CD4-positive, CD25-positive, alpha-beta regulatory T cell (primary cell): Measurements from ENCODE around the gene HDAC9. TPM values are rescaled to one million over a fixed set of nuclear protein-coding genes. Genes with fewer than 3 reads are reported as not detected.

Source experiments
- ATAC-seq, 2 donors: fragments of 150-1000 bp; cut with Tn5 transposase; one replicate each; pipeline ENCODE4 v1.10.0; 2021; ENCODE audit warnings: low read depth in 2 of 2, moderate number of reproducible peaks in 2 of 2, moderate library complexity in 1 of 2
- DNase-seq, 3 donors: peaks; one replicate each; pipeline versions ENCODE4 v3.0.0 to v3.0.0-alpha.2; 2012 to 2022; ENCODE audit warnings: mixed read lengths in 1 of 3
- H3K27ac ChIP-seq: one replicate; pipeline ENCODE4 v1.7.0; 2013; ENCODE audit warnings: mild to moderate bottlenecking, low read length; ENCODE audit not compliant: insufficient read depth, poor library complexity, severe bottlenecking
- H3K27me3 ChIP-seq: one replicate; pipeline ENCODE4 v1.7.0; 2013; ENCODE audit warnings: low read length; ENCODE audit not compliant: control insufficient read depth, insufficient read depth
- H3K36me3 ChIP-seq: one replicate; pipeline ENCODE4 v1.7.0; 2013; ENCODE audit warnings: mild to moderate bottlenecking, low read length, moderate library complexity; ENCODE audit not compliant: control insufficient read depth, insufficient read depth
- H3K4me1 ChIP-seq: 2 replicates; pipeline ENCODE4 v1.7.0; 2013; ENCODE audit warnings: mild to moderate bottlenecking, low read length; ENCODE audit not compliant: insufficient read depth, control insufficient read depth, poor library complexity, severe bottlenecking
- H3K4me3 ChIP-seq: one replicate; pipeline ENCODE4 v1.7.0; 2013; ENCODE audit warnings: low read depth, mild to moderate bottlenecking, low read length, moderate library complexity
- H3K9me3 ChIP-seq, 2 experiments: 1 replicate in 1 of 2; 2 replicates in 1 of 2; pipeline ENCODE4 v1.7.0; 2013; ENCODE audit warnings: low read length in 2 of 2, mild to moderate bottlenecking in 1 of 2, moderate library complexity in 1 of 2; ENCODE audit not compliant: control insufficient read depth in 2 of 2
- H3K27ac Mint-ChIP-seq, 3 donors: one replicate each; pipeline ENCODE4 v1.8.0; 2020 to 2022; ENCODE audit warnings: mild to moderate bottlenecking in 3 of 3, mixed read lengths in 3 of 3, moderate library complexity in 2 of 3
- H3K27me3 Mint-ChIP-seq: one replicate; pipeline ENCODE4 v1.8.0; 2022; ENCODE audit warnings: mild to moderate bottlenecking, mixed read lengths
- H3K36me3 Mint-ChIP-seq: one replicate; pipeline ENCODE4 v1.8.0; 2020; ENCODE audit warnings: mixed read lengths
- H3K4me1 Mint-ChIP-seq, 4 donors: one replicate each; pipeline ENCODE4 v1.8.0; 2020 to 2022; ENCODE audit warnings: mixed read lengths in 4 of 4, mild to moderate bottlenecking in 1 of 4
- H3K4me3 Mint-ChIP-seq, 4 donors: one replicate each; pipeline ENCODE4 v1.8.0; 2020 to 2022; ENCODE audit warnings: mild to moderate bottlenecking in 4 of 4, mixed read lengths in 4 of 4, moderate library complexity in 3 of 4
- H3K9me3 Mint-ChIP-seq, 7 donors: one replicate each; pipeline ENCODE4 v1.8.0; 2020 to 2022; ENCODE audit warnings: mixed read lengths in 7 of 7, mild to moderate bottlenecking in 3 of 7, moderate library complexity in 2 of 7
- polyA plus RNA-seq, 4 donors: library from polyadenylated mRNA; unstranded; fragments of 300-500 nt; fragmentation: Illumina TruSeq; gene quantifications; one replicate each; pipeline ENCODE4 v1.2.3, GENCODE V29; 2021
- total RNA-seq: library from RNA; stranded (reverse); gene quantifications from one replicate; pipeline ENCODE4 v1.2.3, GENCODE V29; 2022

The HDAC9 gene
- total and polyA plus RNA-seq, 5 donors from 2014 or later: 4.1 to 23.7 (median 10.4) TPM

- Mint-ChIP-seq H3K36me3 (no peaks in the 10 kb centered on the region), H3K4me1 (no peaks in the 10 kb centered on the region), H3K27me3 (no peaks in the 10 kb centered on the region), H3K9me3 (peaks cover 0 to 30% (median 4%) of the 10 kb centered on the region in 7 donors), H3K4me3 (no peak overlapping the region), H3K27ac (no peak overlapping the region)
- Histone ChIP-seq H3K4me3 (no peak overlapping the region), H3K36me3 (no peaks in the 10 kb centered on the region), H3K27ac (no peak overlapping the region), H3K27me3 (no peaks in the 10 kb centered on the region), H3K4me1 (no peaks in the 10 kb centered on the region), H3K9me3 (no peaks in the 10 kb centered on the region)
- ATAC-seq (no peak), DNase-seq (no peak)
These were observed 515.7 kb downstream of the HDAC9 start for GRCh38 chr7:19011212-19011611.

DNA sequence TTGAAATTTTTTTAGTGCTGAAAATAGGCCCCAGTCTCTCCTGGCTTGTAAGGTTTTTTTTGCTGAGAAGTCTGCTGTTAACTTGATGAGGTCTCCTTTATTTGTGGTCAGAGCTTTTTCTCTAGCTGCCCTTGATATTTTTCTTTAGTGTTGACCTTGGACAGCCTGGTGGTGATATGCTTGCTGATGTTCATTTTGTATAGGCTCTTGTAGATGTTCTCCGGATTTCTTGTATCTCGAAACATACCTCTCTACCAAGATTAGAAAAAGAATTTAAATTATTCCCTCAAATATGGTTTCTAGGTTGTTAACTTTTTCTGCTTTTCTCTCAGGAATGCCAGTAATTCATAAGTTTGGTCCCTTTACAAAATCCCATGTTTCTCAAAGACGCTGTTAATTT is 519.5 kb downstream of the HDAC9 start:
- no peak for DNase-seq
- Histone ChIP-seq H3K36me3 (no peaks in the 10 kb centered on the region), H3K9me3 (no peaks in the 10 kb centered on the region), H3K4me3 (no peak overlapping the region), H3K27me3 (no peaks in the 10 kb centered on the region), H3K4me1 (no peaks in the 10 kb centered on the region), H3K27ac (no peak overlapping the region)
- Mint-ChIP-seq H3K9me3 (peaks cover 0 to 29% (median 5%) of the 10 kb centered on the region in 7 donors), H3K27me3 (no peaks in the 10 kb centered on the region), H3K4me1 (no peaks in the 10 kb centered on the region), H3K4me3 (no peak overlapping the region), H3K27ac (no peak overlapping the region), H3K36me3 (no peaks in the 10 kb centered on the region)
- no peak for ATAC-seq

DNA sequence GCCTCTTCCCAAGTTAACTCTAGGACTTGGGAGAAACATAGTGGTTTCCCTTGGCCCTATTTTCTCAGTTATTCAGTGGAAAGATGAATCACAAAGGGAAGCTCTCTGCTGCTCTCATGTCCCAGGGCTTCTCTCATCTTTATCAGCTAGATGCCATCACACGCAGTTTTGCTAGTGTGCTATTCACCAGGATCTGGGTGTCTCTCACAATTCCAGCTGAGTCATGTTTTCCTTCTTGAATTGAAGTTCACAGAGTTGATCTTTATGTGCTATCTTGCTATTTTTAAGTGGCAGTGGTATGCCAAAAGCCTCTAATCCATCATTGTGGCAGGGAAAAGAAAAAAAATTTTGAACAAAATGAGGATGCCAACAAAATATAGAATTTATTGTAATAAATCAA is 520.6 kb downstream of the HDAC9 start:
- Mint-ChIP-seq H3K4me1 (no peaks in the 10 kb centered on the region), H3K36me3 (no peaks in the 10 kb centered on the region), H3K4me3 (no peak overlapping the region), H3K27ac (no peak overlapping the region), H3K9me3 (peaks cover 0 to 23% (median 5%) of the 10 kb centered on the region in 7 donors), H3K27me3 (no peaks in the 10 kb centered on the region)
- no peaks in the 10 kb centered on the region for H3K4me1 ChIP-seq
- no peaks in the 10 kb centered on the region for H3K27me3 ChIP-seq
- no peak for DNase-seq
- H3K36me3 ChIP-seq: no peaks in the 10 kb centered on the region
- H3K4me3 ChIP-seq: no peak overlapping the region
- no peaks in the 10 kb centered on the region for H3K9me3 ChIP-seq
- ATAC-seq: no peak
- no peak overlapping the region for H3K27ac ChIP-seq

DNA sequence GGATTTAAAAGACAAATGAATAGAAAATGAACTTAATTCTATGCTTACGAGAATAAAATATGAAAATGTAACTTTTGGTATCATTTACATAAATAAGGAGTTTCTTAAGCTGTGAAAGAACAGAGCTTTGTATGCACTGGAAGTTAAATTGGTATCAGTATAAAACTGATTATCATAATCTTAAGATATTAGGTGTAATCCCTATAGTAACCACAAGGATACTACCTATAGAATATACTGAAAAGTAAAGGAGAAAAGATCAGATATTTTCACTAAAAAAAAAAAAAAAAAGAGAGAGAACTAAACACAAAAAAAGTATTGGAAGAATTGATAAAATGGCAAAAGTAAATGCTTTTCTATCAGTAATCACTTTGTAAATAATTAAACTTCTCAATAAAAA is 521.8 kb downstream of the HDAC9 start:
- H3K27ac ChIP-seq: no peak overlapping the region
- H3K9me3 ChIP-seq: no peaks in the 10 kb centered on the region
- H3K4me3 ChIP-seq: no peak overlapping the region
- ATAC-seq (no peak), DNase-seq (no peak)
- H3K4me1 ChIP-seq: no peaks in the 10 kb centered on the region
- H3K4me1 Mint-ChIP-seq: no peaks in the 10 kb centered on the region
- H3K36me3 Mint-ChIP-seq: no peaks in the 10 kb centered on the region
- no peaks in the 10 kb centered on the region for H3K27me3 ChIP-seq
- H3K9me3 Mint-ChIP-seq: peaks cover 0 to 21% (median 5%) of the 10 kb centered on the region in 7 donors
- no peaks in the 10 kb centered on the region for H3K36me3 ChIP-seq
- no peaks in the 10 kb centered on the region for H3K27me3 Mint-ChIP-seq
- no peak overlapping the region for H3K27ac Mint-ChIP-seq
- H3K4me3 Mint-ChIP-seq: no peak overlapping the region

DNA sequence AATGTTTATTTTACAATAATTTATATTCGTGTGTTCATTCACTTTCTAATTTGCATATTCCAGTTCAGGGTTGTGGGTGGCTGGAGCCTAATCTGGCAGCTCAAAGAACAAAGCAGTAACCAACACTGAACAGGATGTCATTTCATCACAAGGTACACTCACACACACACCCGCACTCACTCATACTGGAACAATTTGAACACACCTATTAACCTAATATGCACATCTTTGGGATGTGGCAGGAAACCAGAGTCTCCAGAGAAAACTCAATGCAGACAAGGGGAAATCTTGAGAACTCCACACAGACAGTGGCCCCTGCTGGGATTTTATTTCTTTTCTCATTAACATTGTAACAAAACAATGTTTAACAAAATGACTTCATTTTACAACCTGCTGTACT is 524.5 kb downstream of the HDAC9 start:
- no peaks in the 10 kb centered on the region for H3K9me3 ChIP-seq
- Mint-ChIP-seq H3K4me1 (no peaks in the 10 kb centered on the region), H3K36me3 (no peaks in the 10 kb centered on the region)

GRCh38 chr7:19020711-19021110 is 525.2 kb downstream of the HDAC9 start:
- H3K4me3 Mint-ChIP-seq: no peak overlapping the region
- H3K27ac Mint-ChIP-seq: no peak overlapping the region
- H3K36me3 Mint-ChIP-seq: no peaks in the 10 kb centered on the region
- peaks cover 0 to 16% (median 2%) of the 10 kb centered on the region in 7 donors for H3K9me3 Mint-ChIP-seq
- H3K4me1 Mint-ChIP-seq: no peaks in the 10 kb centered on the region
- Histone ChIP-seq H3K36me3 (no peaks in the 10 kb centered on the region), H3K4me3 (no peak overlapping the region), H3K27ac (no peak overlapping the region), H3K4me1 (no peaks in the 10 kb centered on the region), H3K9me3 (no peaks in the 10 kb centered on the region), H3K27me3 (no peaks in the 10 kb centered on the region)
- ATAC-seq (no peak), DNase-seq (no peak)
- no peaks in the 10 kb centered on the region for H3K27me3 Mint-ChIP-seq

More for the DNA sequence above, 524.5 kb downstream of the HDAC9 start:
- Mint-ChIP-seq H3K4me3 (no peak overlapping the region), H3K27ac (no peak overlapping the region), H3K27me3 (no peaks in the 10 kb centered on the region), H3K9me3 (peaks cover 0 to 20% (median 2%) of the 10 kb centered on the region in 7 donors)
- Histone ChIP-seq H3K27me3 (no peaks in the 10 kb centered on the region), H3K4me1 (no peaks in the 10 kb centered on the region), H3K4me3 (no peak overlapping the region), H3K27ac (no peak overlapping the region), H3K36me3 (no peaks in the 10 kb centered on the region)
- DNase-seq (no peak), ATAC-seq (no peak)

DNA sequence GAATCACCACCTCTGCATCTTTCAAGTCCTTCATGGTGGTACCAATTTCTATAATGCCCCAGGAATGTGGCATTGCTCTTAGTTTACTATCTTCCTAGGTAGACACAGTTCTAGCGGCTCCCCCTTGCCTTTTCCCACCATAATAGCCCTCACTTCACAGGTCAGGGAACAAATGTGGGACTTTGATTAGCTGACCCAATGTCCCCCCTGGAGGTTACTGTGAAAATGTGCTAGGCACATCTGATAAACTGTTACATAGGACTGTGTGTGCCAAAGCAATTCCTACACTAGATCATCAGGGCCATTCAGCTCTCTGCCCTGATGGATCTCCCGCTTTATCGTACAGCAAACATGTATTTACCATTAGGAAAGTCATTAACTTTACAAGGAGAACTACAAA is 527.9 kb downstream of the HDAC9 start:
- Mint-ChIP-seq H3K4me1 (no peaks in the 10 kb centered on the region), H3K9me3 (peaks cover 0 to 4% (median 0%) of the 10 kb centered on the region in 7 donors), H3K27me3 (no peaks in the 10 kb centered on the region), H3K4me3 (no peak overlapping the region), H3K27ac (no peak overlapping the region), H3K36me3 (no peaks in the 10 kb centered on the region)
- DNase-seq (no peak), ATAC-seq (no peak)
- no peaks in the 10 kb centered on the region for H3K36me3 ChIP-seq
- H3K27ac ChIP-seq: no peak overlapping the region
- no peaks in the 10 kb centered on the region for H3K27me3 ChIP-seq
- no peaks in the 10 kb centered on the region for H3K4me1 ChIP-seq
- no peaks in the 10 kb centered on the region for H3K9me3 ChIP-seq
- H3K4me3 ChIP-seq: no peak overlapping the region

GRCh38 chr7:19024261-19024660 is 528.7 kb downstream of the HDAC9 start:
- Histone ChIP-seq H3K4me3 (no peak overlapping the region), H3K36me3 (no peaks in the 10 kb centered on the region), H3K27ac (no peak overlapping the region), H3K4me1 (no peaks in the 10 kb centered on the region), H3K27me3 (no peaks in the 10 kb centered on the region), H3K9me3 (no peaks in the 10 kb centered on the region)
- Mint-ChIP-seq H3K36me3 (no peaks in the 10 kb centered on the region), H3K4me3 (no peak overlapping the region), H3K27me3 (no peaks in the 10 kb centered on the region), H3K27ac (no peak overlapping the region), H3K4me1 (no peaks in the 10 kb centered on the region), H3K9me3 (peaks cover 0 to 4% (median 0%) of the 10 kb centered on the region in 7 donors)
- DNase-seq (no peak), ATAC-seq (no peak)
